Left renal cortex interstitium (tissue), 4 donors: Measurements from ENCODE around the gene SPEM2. TPM values are rescaled to one million over a fixed set of nuclear protein-coding genes. Genes with fewer than 3 reads are reported as not detected.
"Not testable (repeated sequence)": the region's sequence is repeated elsewhere in the genome, so short reads cannot be mapped to it uniquely, and the experiment has no call there.

Experiments used
- DNase-seq, 4 donors: peaks; one replicate each; pipeline ENCODE4 v3.0.0-alpha.2; 2013; ENCODE audit warnings: low read depth in 4 of 4, low spot score in 2 of 4, missing footprints in 1 of 4
- polyA plus RNA-seq, 4 donors: library from polyadenylated mRNA; unstranded; fragments of 120-200 nt; gene quantifications; one replicate each; pipeline ENCODE4 v1.2.1, GENCODE V29; 2013; ENCODE audit not compliant: insufficient read length in 4 of 4

Gene SPEM2
- polyA plus RNA-seq, 4 donors = 0.06 TPM; not detected in 3

DNA sequence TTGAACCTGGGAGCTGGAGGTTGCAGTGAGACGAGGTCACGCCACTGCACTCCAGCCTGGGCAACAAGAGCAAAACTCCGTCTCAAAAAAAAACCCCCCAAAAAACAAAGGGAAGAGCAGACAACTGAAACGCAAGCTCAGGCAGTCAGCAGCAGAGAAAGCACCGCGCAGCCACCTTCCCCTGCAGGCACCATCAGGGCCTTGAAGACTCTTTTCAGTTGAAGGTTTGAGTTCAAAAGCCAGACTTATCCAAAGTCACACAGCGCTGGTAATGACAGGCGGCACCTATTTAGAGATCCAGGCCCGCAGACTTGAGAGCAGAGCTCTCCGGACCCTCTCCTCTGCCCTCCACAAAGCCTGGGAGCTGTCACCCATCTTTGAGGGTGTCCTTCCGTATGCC is 42.9 kb downstream of the SPEM2 start:
- DNase-seq = no peak

DNA sequence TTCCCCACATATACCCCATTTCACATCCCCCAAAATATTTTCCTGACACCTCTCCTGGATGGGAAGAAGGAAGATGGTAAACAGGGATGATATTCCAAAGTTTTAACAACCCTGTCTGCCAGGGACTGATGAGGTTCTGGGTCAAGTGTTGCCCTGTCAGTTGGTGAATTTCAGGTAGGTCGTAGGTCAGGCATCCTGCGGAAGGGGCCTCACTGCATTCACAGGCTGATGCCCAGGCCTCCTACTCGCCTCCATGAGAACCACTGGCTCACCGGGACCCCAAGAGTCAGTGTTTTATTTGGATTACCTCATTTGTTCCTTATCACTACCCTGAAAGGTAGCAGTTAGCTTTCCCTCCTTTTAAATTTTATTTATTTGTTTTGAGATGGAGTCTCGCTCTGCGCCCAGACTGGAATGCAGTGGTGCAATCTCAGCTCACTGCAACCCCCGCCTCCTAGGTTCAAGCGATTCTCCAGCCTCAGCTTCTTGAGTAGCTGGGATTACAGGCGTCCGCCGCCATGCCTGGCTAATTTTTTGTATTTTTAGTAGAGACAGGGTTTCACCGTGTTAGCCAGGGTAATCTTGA is 43.5 kb downstream of the SPEM2 start:
- DNase-seq = no peak

DNA sequence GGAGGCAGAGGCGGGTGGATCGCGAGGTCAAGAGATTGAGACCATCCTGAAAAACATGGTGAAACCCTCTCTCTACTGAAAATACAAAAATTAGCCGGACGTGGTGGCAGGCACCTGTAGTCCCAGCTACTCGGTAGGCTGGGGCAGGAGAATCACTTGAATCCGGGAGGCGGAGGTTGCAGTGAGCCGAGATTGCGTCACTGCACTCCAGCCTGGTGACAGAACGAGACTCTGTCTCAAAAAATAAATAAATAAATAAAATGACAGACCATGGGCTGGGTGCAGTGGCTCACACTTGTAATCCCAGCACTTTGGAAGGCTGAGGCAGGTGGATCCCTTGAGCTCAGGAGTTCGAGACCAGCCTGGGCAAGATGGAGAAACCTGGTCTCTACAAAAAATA is 44.4 kb downstream of the SPEM2 start:
- not testable (repeated sequence) for DNase-seq

DNA sequence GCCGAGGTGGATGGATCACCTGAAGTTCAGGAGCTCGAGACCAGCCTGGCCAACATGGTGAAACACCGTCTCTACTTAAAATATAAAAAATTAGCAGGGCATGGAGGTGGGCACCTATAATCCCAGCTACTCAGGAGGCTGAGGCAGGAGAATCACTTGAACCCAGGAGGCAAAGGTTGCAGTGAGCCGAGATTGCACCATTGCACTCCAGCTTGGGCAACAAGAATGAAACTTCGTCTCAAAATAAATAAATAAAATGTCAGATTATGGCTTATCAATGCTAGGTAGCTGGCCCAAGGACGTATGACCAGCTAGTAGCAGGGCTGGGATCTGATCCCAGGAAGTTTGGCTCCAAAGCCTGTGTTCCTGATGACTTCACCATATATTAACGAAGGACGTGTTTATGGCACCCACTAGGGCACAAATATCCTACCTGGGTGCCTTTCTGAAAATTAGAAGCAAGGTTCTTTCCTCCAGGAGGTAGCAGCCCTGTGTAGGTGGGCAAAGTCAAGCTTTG is 45.1 kb downstream of the SPEM2 start:
- DNase-seq = not testable (repeated sequence)

DNA sequence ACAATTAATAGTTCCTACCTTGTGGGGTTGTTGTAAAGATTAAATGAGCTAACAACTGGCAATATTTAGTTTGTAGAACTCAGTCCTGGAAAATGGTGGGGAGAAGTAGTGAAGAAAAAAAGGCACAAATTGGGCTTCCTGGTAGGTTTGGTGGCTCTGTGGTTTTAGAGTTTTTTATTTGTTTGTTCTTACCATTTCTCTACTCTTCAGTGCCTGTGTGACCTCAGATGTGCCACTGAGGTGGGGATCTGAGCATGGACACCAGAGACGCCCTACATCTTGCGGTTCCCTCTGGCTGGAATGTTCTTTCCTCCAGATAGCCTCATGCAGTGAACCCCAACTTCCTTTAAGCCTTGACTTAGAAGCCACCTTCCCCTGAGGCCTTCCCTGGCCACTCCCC is 46.3 kb downstream of the SPEM2 start:
- DNase-seq = no peak

DNA sequence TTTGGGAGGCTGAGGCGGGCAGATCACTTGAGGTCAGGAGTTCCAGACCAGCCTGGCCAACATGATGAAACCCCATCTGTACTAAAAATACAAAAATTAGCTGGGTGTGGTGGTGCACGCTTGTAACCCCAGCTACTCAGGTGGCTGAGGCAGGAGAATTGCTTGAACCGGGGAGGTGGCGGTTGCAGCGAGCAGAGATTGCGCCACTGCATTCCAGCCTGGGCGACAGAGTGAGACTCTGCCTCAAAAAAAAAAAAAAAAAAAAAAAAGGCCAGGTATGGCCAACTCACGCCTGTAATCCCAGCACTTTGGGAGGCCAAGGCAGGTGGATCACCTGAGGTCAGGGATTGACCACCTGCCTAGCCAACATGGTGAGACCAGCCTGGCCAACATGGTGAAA is 49.4 kb downstream of the SPEM2 start:
- DNase-seq = not testable (repeated sequence)

DNA sequence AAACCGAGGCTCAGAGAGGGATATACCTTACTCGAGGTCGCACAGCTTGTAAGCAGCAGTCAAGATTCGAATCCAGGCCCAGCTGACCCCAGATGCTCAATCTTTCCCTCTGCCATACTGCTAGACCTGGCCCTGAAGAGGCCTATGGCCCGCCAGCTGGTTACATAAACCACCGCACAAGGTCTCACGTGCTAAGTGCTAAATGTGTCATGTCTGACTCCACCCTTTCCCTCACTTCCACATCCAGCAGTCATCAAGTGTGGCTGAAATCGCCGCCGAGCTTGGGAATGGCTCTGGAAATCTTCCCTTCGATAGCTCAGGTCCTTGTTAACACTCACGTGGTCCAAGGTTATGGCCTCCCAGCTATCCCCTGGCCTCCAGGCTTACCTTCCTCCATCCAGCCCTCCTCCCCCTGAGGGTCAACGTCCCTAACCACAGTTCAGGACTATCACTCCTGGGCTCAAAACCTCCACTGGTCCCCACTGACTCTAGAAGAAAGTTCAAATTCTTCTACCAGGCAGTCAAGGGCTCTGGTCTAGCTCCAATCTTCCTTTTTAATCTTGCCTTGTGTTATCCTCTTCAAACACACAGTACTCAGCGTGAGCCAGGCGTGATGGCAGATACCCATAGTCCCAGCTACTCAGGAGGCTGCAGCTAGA is 50.5 kb downstream of the SPEM2 start:
- DNase-seq = no peak

DNA sequence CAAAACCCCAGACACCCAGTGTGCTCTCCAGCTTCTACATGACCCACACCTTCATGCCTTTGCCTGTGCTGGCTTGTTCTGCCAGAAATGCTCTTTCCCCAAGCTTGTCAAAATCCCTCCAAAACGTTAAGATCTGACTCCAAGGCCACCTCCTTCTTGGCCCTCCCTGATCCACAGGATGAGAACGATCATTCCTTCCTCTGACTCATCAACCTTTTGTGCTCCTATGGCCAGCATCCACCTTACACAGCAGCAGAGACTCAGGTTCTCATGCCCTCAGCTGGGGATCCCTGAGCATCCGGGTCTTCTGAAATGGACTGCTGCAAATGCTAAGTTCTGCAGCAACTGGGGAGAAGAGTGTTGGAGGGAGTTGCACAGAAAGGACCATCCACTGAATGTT is 51.1 kb downstream of the SPEM2 start:
- DNase-seq = no peak

DNA sequence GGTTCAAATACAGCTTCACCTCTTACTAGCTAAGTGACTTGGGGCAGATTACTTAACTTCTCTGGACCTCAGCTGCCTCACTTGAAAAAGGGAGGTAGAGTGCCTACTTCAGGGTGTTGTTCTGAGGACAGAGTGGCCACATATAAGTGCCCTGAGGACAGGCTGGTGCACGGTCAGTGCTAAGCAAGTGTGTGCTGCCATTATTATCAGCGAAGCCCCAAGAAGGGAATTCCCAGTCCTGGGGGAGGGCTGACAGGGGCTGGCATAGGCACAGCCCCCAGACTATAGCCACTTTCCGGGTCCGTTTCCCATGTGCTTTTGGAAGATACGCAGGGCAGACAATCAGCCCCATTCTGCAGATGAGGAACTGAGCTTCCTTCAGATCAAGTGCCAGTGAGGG is 51.5 kb downstream of the SPEM2 start:
- DNase-seq = no peak

Other genes with a start within 250 kb of the SPEM2 start
- gene ASGR1, start 246.2 kb upstream of the SPEM2 start, polyA plus RNA-seq = 10 to 100 TPM in 1 of 4 donors, 1 to 10 TPM in 3; 6.3 to 10.1 (median 8.3) TPM
- 10 to 100 TPM; 21.1 to 53.3 (median 39.1) TPM for gene DLG4, start 205.8 kb upstream of the SPEM2 start, polyA plus RNA-seq
- 100 to 1,000 TPM; 409 to 581 (median 511) TPM for gene ACADVL, start 205.7 kb upstream of the SPEM2 start, polyA plus RNA-seq
- 10 to 100 TPM; 47.7 to 78.0 (median 62.9) TPM for gene DVL2, start 191.1 kb upstream of the SPEM2 start, polyA plus RNA-seq
- gene PHF23, start 186.2 kb upstream of the SPEM2 start, polyA plus RNA-seq = 10 to 100 TPM; 51.8 to 74.3 (median 60.9) TPM
- gene GABARAP, start 183.2 kb upstream of the SPEM2 start, polyA plus RNA-seq = 100 to 1,000 TPM; 396 to 619 (median 451) TPM
- gene CTDNEP1, start 173.9 kb upstream of the SPEM2 start, polyA plus RNA-seq = 100 to 1,000 TPM; 136 to 149 (median 141) TPM
- 10 to 100 TPM; 43.7 to 61.9 (median 50.9) TPM for gene ELP5, start 173.4 kb upstream of the SPEM2 start, polyA plus RNA-seq
- gene CLDN7, start 163.1 kb upstream of the SPEM2 start, polyA plus RNA-seq = 10 to 100 TPM; 47.1 to 59.9 (median 55.1) TPM
- gene SLC2A4, start 143.9 kb upstream of the SPEM2 start, polyA plus RNA-seq = 1 to 10 TPM; 2.2 to 2.8 (median 2.5) TPM
- 1 to 10 TPM; 2.5 to 5.3 (median 3.1) TPM for gene YBX2, start 131.0 kb upstream of the SPEM2 start, polyA plus RNA-seq
- 100 to 1,000 TPM; 286 to 397 (median 312) TPM for gene EIF5A, start 118.0 kb upstream of the SPEM2 start, polyA plus RNA-seq
- gene GPS2, start 110.3 kb upstream of the SPEM2 start, polyA plus RNA-seq = 100 to 1,000 TPM in 1 of 4 donors, 10 to 100 TPM in 3; 88.7 to 115 (median 95.8) TPM
- gene NEURL4, start 96.3 kb upstream of the SPEM2 start, polyA plus RNA-seq = 10 to 100 TPM; 25.4 to 39.7 (median 31.4) TPM
- 10 to 100 TPM in 2 of 4 donors, 1 to 10 TPM in 2; 7.3 to 10.9 (median 10.0) TPM for gene ACAP1, start 89.1 kb upstream of the SPEM2 start, polyA plus RNA-seq
- gene KCTD11, start 73.5 kb upstream of the SPEM2 start, polyA plus RNA-seq = 10 to 100 TPM; 11.2 to 13.9 (median 12.5) TPM
- gene TMEM95, start 70.5 kb upstream of the SPEM2 start, polyA plus RNA-seq = not detected
- gene TNK1, start 44.5 kb upstream of the SPEM2 start, polyA plus RNA-seq = 1 to 10 TPM; 3.1 to 7.9 (median 5.7) TPM
- gene PLSCR3, start 31.1 kb upstream of the SPEM2 start, polyA plus RNA-seq = 10 to 100 TPM; 27.8 to 51.2 (median 41.2) TPM
- 100 to 1,000 TPM in 1 of 4 donors, 10 to 100 TPM in 3; 82.2 to 108 (median 90.2) TPM for gene TMEM256, start 21.5 kb upstream of the SPEM2 start, polyA plus RNA-seq
- 10 to 100 TPM; 17.5 to 38.6 (median 30.2) TPM for gene NLGN2, start 17.8 kb upstream of the SPEM2 start, polyA plus RNA-seq
- gene SPEM1, start 5.3 kb upstream of the SPEM2 start, polyA plus RNA-seq = not detected
- gene SPEM3, start 3.2 kb downstream of the SPEM2 start, polyA plus RNA-seq = not detected
- gene TMEM102, start 9.8 kb downstream of the SPEM2 start, polyA plus RNA-seq = 1 to 10 TPM; 3.7 to 5.7 (median 4.8) TPM
- 1 to 10 TPM; 6.1 to 6.9 (median 6.4) TPM for gene FGF11, start 13.9 kb downstream of the SPEM2 start, polyA plus RNA-seq
- gene CHRNB1, start 19.4 kb downstream of the SPEM2 start, polyA plus RNA-seq = 10 to 100 TPM; 10.3 to 10.8 (median 10.6) TPM
- 10 to 100 TPM; 38.6 to 50.6 (median 44.2) TPM for gene ZBTB4, start 54.0 kb downstream of the SPEM2 start, polyA plus RNA-seq
- gene SLC35G6, start 55.8 kb downstream of the SPEM2 start, polyA plus RNA-seq = under 1 TPM in 2 of 4 donors, not detected in 2; 0.46 to 0.72 TPM
- gene POLR2A, start 58.8 kb downstream of the SPEM2 start, polyA plus RNA-seq = 100 to 1,000 TPM; 101 to 163 (median 116) TPM
- 10 to 100 TPM; 21.7 to 32.3 (median 28.3) TPM for gene TNFSF12, start 123.4 kb downstream of the SPEM2 start, polyA plus RNA-seq
- 10 to 100 TPM; 12.8 to 15.9 (median 14.5) TPM for gene TNFSF13, start 133.1 kb downstream of the SPEM2 start, polyA plus RNA-seq
- 10 to 100 TPM; 60.8 to 81.3 (median 74.9) TPM for gene SENP3, start 136.3 kb downstream of the SPEM2 start, polyA plus RNA-seq
- gene CD68, start 154.0 kb downstream of the SPEM2 start, polyA plus RNA-seq = 10 to 100 TPM; 33.6 to 64.0 (median 57.2) TPM
- gene MPDU1, start 158.2 kb downstream of the SPEM2 start, polyA plus RNA-seq = 100 to 1,000 TPM; 102 to 125 (median 121) TPM
- gene SOX15, start 164.5 kb downstream of the SPEM2 start, polyA plus RNA-seq = 1 to 10 TPM; 3.0 to 5.6 (median 4.0) TPM
- 10 to 100 TPM; 46.3 to 56.5 (median 52.4) TPM for gene FXR2, start 189.3 kb downstream of the SPEM2 start, polyA plus RNA-seq
- 100 to 1,000 TPM; 127 to 157 (median 133) TPM for gene SAT2, start 202.2 kb downstream of the SPEM2 start, polyA plus RNA-seq
- 1 to 10 TPM; 3.0 to 5.1 (median 4.0) TPM for gene SHBG, start 204.5 kb downstream of the SPEM2 start, polyA plus RNA-seq
- gene ATP1B2, start 225.3 kb downstream of the SPEM2 start, polyA plus RNA-seq = 10 to 100 TPM; 18.1 to 22.1 (median 21.1) TPM